ENCODE results near the gene NXNL2.

Gene NXNL2

GRCh38 chr9:88580961-88581360 is 46.0 kb downstream of the NXNL2 start:
- DNase-seq, result no peak

- DNase-seq, result no peak
Measured at GRCh38 chr9:88583901-88584596, 49.1 kb downstream of the NXNL2 start.

DNA sequence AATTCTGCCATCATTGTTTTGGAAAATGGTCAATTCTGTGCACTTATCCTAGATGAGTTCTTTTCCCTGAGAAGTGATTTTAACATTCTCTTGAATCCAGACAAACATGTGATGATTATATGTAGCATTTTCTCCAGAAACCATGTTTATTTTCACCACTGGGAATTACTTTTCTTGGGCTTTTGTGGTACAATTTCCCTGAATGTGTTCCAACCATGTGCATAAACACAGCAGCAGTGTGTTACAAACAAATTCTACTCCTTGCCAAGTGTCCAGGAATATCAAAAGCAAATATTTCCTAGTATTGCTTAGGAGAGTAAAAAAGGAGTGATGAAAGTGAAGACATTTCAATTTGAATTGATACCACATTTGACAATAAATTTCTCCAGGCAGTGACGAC is 50.4 kb downstream of the NXNL2 start:
- no peak for DNase-seq

DNA sequence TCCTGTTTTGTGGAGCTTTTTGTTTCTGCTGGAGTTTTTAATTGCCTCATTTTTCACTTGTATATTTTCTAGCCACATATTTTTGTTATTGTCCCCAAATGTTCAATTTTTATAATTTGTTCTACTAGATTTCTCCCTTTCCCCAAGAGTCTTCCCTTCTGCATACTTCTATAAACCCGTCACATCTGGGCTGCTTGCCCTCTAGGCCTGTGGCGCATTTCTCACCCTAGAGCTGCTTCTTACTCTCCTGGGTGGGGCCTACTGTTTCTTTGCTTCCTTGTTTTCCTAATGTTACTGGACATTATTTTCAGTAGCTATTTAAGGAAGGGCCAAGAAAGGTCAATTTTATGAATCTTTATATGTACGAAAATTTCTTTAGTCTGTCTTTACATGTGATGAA is 51.5 kb downstream of the NXNL2 start:
- no peak for DNase-seq

DNA sequence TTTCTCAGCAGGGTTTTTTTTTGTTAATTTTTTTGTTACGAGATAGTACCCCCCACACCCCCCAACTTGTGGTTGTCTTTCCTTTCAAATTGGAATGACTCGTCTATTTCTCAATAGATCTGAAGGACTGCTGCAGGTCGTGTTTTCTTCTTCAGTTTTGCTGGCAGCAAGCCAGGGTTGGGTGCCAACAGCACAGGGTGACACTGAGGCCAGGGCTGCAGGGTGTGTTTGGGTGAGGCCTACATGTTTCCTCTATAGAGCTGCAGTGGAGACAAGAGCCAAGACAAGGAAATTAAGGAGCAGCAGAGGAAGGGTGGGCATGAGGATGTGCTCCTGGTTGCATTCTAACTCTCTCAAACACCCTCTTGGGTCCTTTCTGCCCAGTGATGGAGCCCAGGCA is 52.2 kb downstream of the NXNL2 start:
- no peak for DNase-seq

- no peak for DNase-seq
Measured at GRCh38 chr9:88587885-88588649, 53.1 kb downstream of the NXNL2 start.

DNA sequence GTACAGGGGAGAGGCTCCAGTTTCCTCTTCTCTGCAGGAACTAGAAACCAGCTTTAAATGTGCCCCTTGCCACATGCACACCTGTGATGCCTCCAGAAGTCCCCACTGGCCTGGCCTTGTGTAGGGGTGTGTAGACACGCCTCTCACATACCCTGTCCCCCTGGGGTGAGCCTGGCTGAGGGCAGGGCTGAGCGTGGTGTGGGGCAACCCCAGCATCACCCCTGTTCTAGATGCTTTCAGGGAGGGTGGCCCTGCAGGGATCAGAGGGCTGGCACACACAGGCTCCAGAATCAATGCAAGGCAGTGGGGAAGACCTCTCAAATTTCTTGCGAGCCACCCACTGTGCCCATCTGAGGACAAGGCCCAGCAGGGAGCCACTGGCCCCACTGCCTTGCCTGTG is 54.7 kb downstream of the NXNL2 start:
- no peak for DNase-seq

DNA sequence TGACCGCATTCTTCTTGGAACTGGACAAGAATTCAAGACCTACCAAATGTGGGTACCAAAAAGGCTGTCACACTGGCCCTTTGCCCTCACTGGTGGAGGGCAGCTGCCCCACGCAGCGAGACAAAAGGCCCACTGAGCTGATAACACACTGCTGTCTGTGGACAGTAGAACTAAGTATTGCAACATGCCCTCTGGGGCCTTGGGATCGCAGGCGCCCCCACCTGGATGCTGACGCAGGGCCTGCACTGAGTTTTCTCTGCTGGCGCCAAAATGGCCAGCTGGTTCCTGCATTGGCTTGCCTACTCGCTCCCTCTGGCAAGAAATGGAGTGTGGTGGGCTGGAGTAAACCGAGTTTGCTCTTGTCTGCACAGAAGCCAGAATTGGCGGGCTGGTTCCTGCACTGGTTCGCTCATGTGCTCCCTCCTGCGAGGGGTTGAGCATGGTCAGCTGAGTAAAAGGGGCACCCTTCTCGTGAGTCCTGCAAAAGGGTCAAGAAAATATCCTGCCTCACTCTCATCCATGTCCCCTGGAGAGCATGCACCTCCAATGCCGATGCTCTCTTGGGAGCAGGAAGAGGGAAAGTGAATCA is 55.7 kb downstream of the NXNL2 start:
- DNase-seq, result no peak

GRCh38 chr9:88593537-88594185 is 58.7 kb downstream of the NXNL2 start:
- peak; percentile 53 for DNase-seq

Measured in CD4-positive, alpha-beta T cell treated with Interleukin-21 for 1 hour (primary cell).